HCEC 1CT (cell line): ENCODE results near the gene SCGB3A2.

Experiments
- DNase-seq: peaks from one replicate; pipeline ENCODE4 v3.0.0-alpha.2; 2017

SCGB3A2 gene

GRCh38 chr5:147911427-147911826 lies 32.9 kb downstream of the SCGB3A2 start:
- no peak for DNase-seq

GRCh38 chr5:147912011-147912410 lies 33.5 kb downstream of the SCGB3A2 start:
- no peak for DNase-seq

- no peak for DNase-seq
Measured at GRCh38 chr5:147913786-147914185, 35.3 kb downstream of the SCGB3A2 start.

GRCh38 chr5:147918101-147918685 lies 39.7 kb downstream of the SCGB3A2 start:
- DNase-seq, result peak; percentile 26

- DNase-seq, result no peak
Measured at GRCh38 chr5:147918899-147919298, 40.4 kb downstream of the SCGB3A2 start.

GRCh38 chr5:147920420-147921030 lies 42.0 kb downstream of the SCGB3A2 start:
- DNase-seq, result no peak

- no peak for DNase-seq
Measured at GRCh38 chr5:147921136-147921535, 42.6 kb downstream of the SCGB3A2 start.

GRCh38 chr5:147925020-147925419 lies 46.5 kb downstream of the SCGB3A2 start:
- no peak for DNase-seq

- no peak for DNase-seq
Measured at GRCh38 chr5:147927901-147928300, 49.4 kb downstream of the SCGB3A2 start.

- DNase-seq, result no peak
Measured at GRCh38 chr5:147930769-147931168, 52.3 kb downstream of the SCGB3A2 start.
